HG03378 (cell line): ENCODE measurements around the gene EPO.
"Not testable (repeated sequence)": the region's sequence is repeated elsewhere in the genome, so short reads cannot be mapped to it uniquely, and the experiment has no call there.

ENCODE experiments used
- ATAC-seq: cut with Tn5 transposase; IDR thresholded peaks from one replicate; pipeline ENCODE4 v1.9.1; 2021; ENCODE audit warnings: mild to moderate bottlenecking, moderate library complexity; ENCODE audit not compliant: unreplicated experiment

The EPO gene

GRCh38 chr7:100701089-100701488 lies 19.2 kb upstream of the EPO start:
- ATAC-seq, result not testable (repeated sequence)

GRCh38 chr7:100705320-100705752 lies 14.9 kb upstream of the EPO start:
- ATAC-seq, result peak; percentile 54

- peak; percentile 68 for ATAC-seq
Measured at GRCh38 chr7:100705753-100706671, 14.3 kb upstream of the EPO start, which contains the start of gene POP7. TSS of gene POP7 (plus strand) at chr7:100706121. CDS start at chr7:100706831, 710 bp downstream.

- ATAC-seq, result no peak
Measured at GRCh38 chr7:100706672-100707311, 13.5 kb upstream of the EPO start.

GRCh38 chr7:100708395-100708794 lies 11.9 kb upstream of the EPO start:
- ATAC-seq, result no peak

GRCh38 chr7:100710452-100710851 lies 9.8 kb upstream of the EPO start:
- ATAC-seq, result no peak

- no peak for ATAC-seq
Measured at GRCh38 chr7:100711369-100711768, 8.9 kb upstream of the EPO start.

GRCh38 chr7:100714725-100715124 lies 5.5 kb upstream of the EPO start:
- no peak for ATAC-seq

- not testable (repeated sequence) for ATAC-seq
Measured at GRCh38 chr7:100717073-100717472, 3.2 kb upstream of the EPO start.

- ATAC-seq, result no peak
Measured at GRCh38 chr7:100719523-100720278, 567 bp upstream of the EPO start.

- no peak for ATAC-seq
Measured at GRCh38 chr7:100720671-100721504, 620 bp downstream of the EPO start.

- ATAC-seq, result no peak
Measured at GRCh38 chr7:100721505-100721812, 1.2 kb downstream of the EPO start.

- no peak for ATAC-seq
Measured at GRCh38 chr7:100722480-100723212, 2.4 kb downstream of the EPO start.

GRCh38 chr7:100723732-100724275 lies 3.5 kb downstream of the EPO start:
- no peak for ATAC-seq

GRCh38 chr7:100724364-100724763 lies 4.1 kb downstream of the EPO start:
- ATAC-seq, result not testable (repeated sequence)

GRCh38 chr7:100726996-100727761 lies 6.9 kb downstream of the EPO start:
- ATAC-seq, result no peak

GRCh38 chr7:100728196-100728595 lies 7.9 kb downstream of the EPO start:
- ATAC-seq, result no peak

- no peak for ATAC-seq
Measured at GRCh38 chr7:100730136-100730800, 10.0 kb downstream of the EPO start.
